ENCODE results near the gene GUCA1A.

GRCh38 chr6:42211726-42212125, 38.6 kb downstream of the GUCA1A start:
- TF ChIP-seq CTCF (IDR thresholded peaks at IDR 0.05) (no peak), EP300 (IDR thresholded peaks at IDR 0.05) (no peak), POLR2A (IDR thresholded peaks at IDR 0.05) (no peak)

Measured in tibial nerve (tissue), 4 donors.